Astrocyte (in vitro differentiated cells and primary cell): ENCODE measurements around the gene KRTAP5-11. TPM values are rescaled to one million over a fixed set of nuclear protein-coding genes. Genes with fewer than 3 reads are reported as not detected.

Experiments
- DNase-seq: peaks from one replicate; pipeline ENCODE4 v3.0.0-alpha.2; 2010; ENCODE audit warnings: low read depth
- FAIRE-seq: peaks from 2 replicates; lab custom pipeline; 2011; peaks lifted over from hg19 to GRCh38; lab: Jason Lieb, UNC
- H2AFZ ChIP-seq: 2 replicates; pipeline ENCODE4 v1.6.0; 2012; ENCODE audit warnings: low read depth, low read length, inconsistent platforms
- H3K27ac ChIP-seq: 2 replicates; pipeline ENCODE4 v1.5.1; 2011; ENCODE audit warnings: low read depth, low read length, inconsistent platforms
- H3K27me3 ChIP-seq: 2 replicates; pipeline ENCODE4 v1.6.0; 2011; ENCODE audit warnings: low read length, inconsistent platforms; ENCODE audit not compliant: insufficient read depth
- H3K36me3 ChIP-seq: 2 replicates; pipeline ENCODE4 v1.5.1; 2011; ENCODE audit warnings: low read length, inconsistent platforms; ENCODE audit not compliant: insufficient read depth
- H3K4me1 ChIP-seq: 2 replicates; pipeline ENCODE4 v1.5.1; 2011; ENCODE audit warnings: low read length, inconsistent platforms; ENCODE audit not compliant: insufficient read depth
- H3K4me2 ChIP-seq: 2 replicates; pipeline ENCODE4 v1.6.0; 2012; ENCODE audit warnings: low read length, inconsistent platforms
- H3K4me3 ChIP-seq: 2 replicates; pipeline ENCODE4 v1.5.1; 2011; ENCODE audit warnings: low read depth, mild to moderate bottlenecking, low read length, inconsistent platforms; ENCODE audit not compliant: insufficient read depth
- H3K79me2 ChIP-seq: 2 replicates; pipeline ENCODE4 v1.6.0; 2012; ENCODE audit warnings: mild to moderate bottlenecking, low read length, inconsistent platforms; ENCODE audit not compliant: insufficient read depth
- H3K9ac ChIP-seq: 2 replicates; pipeline ENCODE4 v1.6.0; 2012; ENCODE audit warnings: mild to moderate bottlenecking, low read length, inconsistent platforms
- H3K9me3 ChIP-seq: 2 replicates; pipeline ENCODE4 v1.5.1; 2012; ENCODE audit warnings: low read depth, mild to moderate bottlenecking, low read length, inconsistent platforms; ENCODE audit not compliant: insufficient read depth
- H4K20me1 ChIP-seq: 2 replicates; pipeline ENCODE4 v1.6.0; 2012; ENCODE audit warnings: low read length, inconsistent platforms; ENCODE audit not compliant: insufficient read depth
- H3K27ac Mint-ChIP-seq: one replicate; pipeline ENCODE4 v1.8.0; 2021; ENCODE audit warnings: mild to moderate bottlenecking, mixed read lengths; ENCODE audit not compliant: unreplicated experiment
- H3K27me3 Mint-ChIP-seq: one replicate; pipeline ENCODE4 v1.8.0; 2021; ENCODE audit warnings: low read depth, mixed read lengths; ENCODE audit not compliant: unreplicated experiment
- H3K36me3 Mint-ChIP-seq: one replicate; pipeline ENCODE4 v1.8.0; 2021; ENCODE audit warnings: low read depth, mixed read lengths; ENCODE audit not compliant: unreplicated experiment
- H3K4me1 Mint-ChIP-seq: one replicate; pipeline ENCODE4 v1.8.0; 2021; ENCODE audit warnings: low read depth, mixed read lengths; ENCODE audit not compliant: unreplicated experiment
- H3K4me3 Mint-ChIP-seq: one replicate; pipeline ENCODE4 v1.8.0; 2021; ENCODE audit warnings: mild to moderate bottlenecking, moderate library complexity, mixed read lengths; ENCODE audit not compliant: unreplicated experiment
- H3K9me3 Mint-ChIP-seq: one replicate; pipeline ENCODE4 v1.8.0; 2021; ENCODE audit warnings: mild to moderate bottlenecking, mixed read lengths; ENCODE audit not compliant: unreplicated experiment
- EZH2 ChIP-seq: IDR thresholded peaks from 2 replicates; pipeline ENCODE4 v1.6.1; 2012; ENCODE audit warnings: mild to moderate bottlenecking, low read length, inconsistent platforms; ENCODE audit not compliant: insufficient read depth
- total RNA-seq: library from RNA; stranded (reverse); gene quantifications from 2 replicates; pipeline ENCODE4 v1.2.1, GENCODE V29; 2021
- TF ChIP-seq, protein P1 (sequence below): IDR thresholded peaks from 2 replicates; pipeline ENCODE4 v1.5.1; 2011; ENCODE audit warnings: low read depth, mild to moderate bottlenecking, inconsistent platforms, low read length, moderate library complexity; ENCODE audit not compliant: insufficient read depth

KRTAP5-11 gene
- total RNA-seq, 1 donor from 2014 or later, result not detected

DNA sequence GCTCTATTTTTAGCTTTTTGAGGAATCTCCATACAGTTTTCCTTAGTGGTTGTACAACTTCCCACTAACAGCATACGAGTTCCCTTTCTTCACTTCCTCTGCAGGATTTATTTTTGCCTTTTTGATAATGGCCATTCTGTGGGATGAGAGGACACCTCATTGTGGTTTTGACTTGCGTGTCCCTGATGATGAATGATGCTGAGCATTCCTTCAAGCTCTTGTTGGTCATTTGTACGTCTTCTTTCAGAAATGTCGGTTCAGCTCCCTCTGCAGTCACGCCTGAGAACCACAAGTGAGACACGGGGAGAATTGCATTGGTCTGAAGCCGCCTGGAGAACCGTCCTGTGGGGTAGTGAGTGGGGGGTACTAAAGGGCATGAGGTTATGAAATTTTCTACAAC, 19.3 kb downstream of the KRTAP5-11 start:
- Histone ChIP-seq H2AFZ (no peak overlapping the region), H4K20me1 (no peaks in the 10 kb centered on the region), H3K9me3 (no peaks in the 10 kb centered on the region), H3K27me3 (peaks cover 2% of the 10 kb centered on the region), H3K79me2 (no peaks in the 10 kb centered on the region), H3K4me3 (no peak overlapping the region), H3K4me1 (no peaks in the 10 kb centered on the region), H3K36me3 (no peaks in the 10 kb centered on the region), H3K9ac (no peak overlapping the region), H3K4me2 (no peak overlapping the region), H3K27ac (no peak overlapping the region)
- Mint-ChIP-seq H3K9me3 (peaks cover 2% of the 10 kb centered on the region), H3K27me3 (peaks cover 51% of the 10 kb centered on the region), H3K4me1 (no peaks in the 10 kb centered on the region), H3K4me3 (no peak overlapping the region), H3K27ac (no peak overlapping the region), H3K36me3 (no peaks in the 10 kb centered on the region)
- FAIRE-seq (no peak), DNase-seq (peak; percentile 39)
- TF ChIP-seq, protein P1, sequence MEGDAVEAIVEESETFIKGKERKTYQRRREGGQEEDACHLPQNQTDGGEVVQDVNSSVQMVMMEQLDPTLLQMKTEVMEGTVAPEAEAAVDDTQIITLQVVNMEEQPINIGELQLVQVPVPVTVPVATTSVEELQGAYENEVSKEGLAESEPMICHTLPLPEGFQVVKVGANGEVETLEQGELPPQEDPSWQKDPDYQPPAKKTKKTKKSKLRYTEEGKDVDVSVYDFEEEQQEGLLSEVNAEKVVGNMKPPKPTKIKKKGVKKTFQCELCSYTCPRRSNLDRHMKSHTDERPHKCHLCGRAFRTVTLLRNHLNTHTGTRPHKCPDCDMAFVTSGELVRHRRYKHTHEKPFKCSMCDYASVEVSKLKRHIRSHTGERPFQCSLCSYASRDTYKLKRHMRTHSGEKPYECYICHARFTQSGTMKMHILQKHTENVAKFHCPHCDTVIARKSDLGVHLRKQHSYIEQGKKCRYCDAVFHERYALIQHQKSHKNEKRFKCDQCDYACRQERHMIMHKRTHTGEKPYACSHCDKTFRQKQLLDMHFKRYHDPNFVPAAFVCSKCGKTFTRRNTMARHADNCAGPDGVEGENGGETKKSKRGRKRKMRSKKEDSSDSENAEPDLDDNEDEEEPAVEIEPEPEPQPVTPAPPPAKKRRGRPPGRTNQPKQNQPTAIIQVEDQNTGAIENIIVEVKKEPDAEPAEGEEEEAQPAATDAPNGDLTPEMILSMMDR, result peak; percentile 4
- no peak for TF ChIP-seq EZH2

DNA sequence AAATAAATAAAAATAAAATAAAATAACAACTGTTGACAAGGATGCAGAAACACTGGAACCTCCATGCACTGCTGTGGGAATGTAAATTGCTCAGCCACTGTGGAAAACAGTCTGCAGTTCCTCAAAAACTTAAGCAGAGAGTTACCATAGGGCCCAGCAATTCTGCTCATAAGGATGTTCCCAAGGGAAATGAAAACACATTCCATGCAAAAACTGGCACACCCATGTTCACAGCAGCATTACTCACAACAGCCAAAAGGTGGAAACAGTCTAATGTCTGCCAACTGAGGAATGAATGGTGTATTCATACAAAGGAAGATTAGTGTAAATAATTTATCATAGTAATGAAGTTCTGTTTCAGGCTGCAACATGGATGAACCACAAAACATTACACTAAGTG, 20.6 kb downstream of the KRTAP5-11 start:
- DNase-seq (no peak), FAIRE-seq (no peak)
- Histone ChIP-seq H3K36me3 (no peaks in the 10 kb centered on the region), H4K20me1 (no peaks in the 10 kb centered on the region), H3K27me3 (peaks cover 5% of the 10 kb centered on the region), H3K4me2 (no peak overlapping the region), H2AFZ (no peak overlapping the region), H3K9me3 (no peaks in the 10 kb centered on the region), H3K4me3 (no peak overlapping the region), H3K27ac (no peak overlapping the region), H3K9ac (no peak overlapping the region), H3K79me2 (no peaks in the 10 kb centered on the region), H3K4me1 (no peaks in the 10 kb centered on the region)
- no peak overlapping the region for H3K27ac Mint-ChIP-seq
- H3K4me1 Mint-ChIP-seq, result no peaks in the 10 kb centered on the region
- H3K27me3 Mint-ChIP-seq, result peaks cover 39% of the 10 kb centered on the region
- H3K36me3 Mint-ChIP-seq, result no peaks in the 10 kb centered on the region
- no peak overlapping the region for H3K4me3 Mint-ChIP-seq
- no peak for TF ChIP-seq EZH2
- H3K9me3 Mint-ChIP-seq, result peaks cover 6% of the 10 kb centered on the region

DNA sequence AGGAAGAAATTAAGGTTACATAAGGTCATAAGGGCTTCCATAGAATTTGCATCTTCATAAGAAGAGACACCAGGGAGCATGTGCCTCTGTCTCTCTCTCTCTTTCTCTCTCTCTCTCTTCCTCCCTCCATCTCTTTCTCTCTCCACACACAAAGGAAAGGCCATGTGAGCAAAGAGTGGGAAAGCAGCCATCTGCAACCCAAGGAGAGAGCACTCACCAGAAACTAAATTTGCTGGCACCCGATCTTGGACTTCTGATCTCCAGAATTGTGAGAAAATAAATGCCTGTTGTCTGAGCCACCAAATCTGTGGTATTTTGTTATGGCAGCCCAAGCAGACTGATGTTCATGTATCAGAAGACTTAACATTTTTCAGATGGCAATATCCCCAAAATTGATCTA, 23.7 kb downstream of the KRTAP5-11 start:
- Histone ChIP-seq H3K9ac (no peak overlapping the region), H3K9me3 (no peaks in the 10 kb centered on the region), H3K27ac (no peak overlapping the region), H3K4me3 (no peak overlapping the region), H2AFZ (no peak overlapping the region), H3K79me2 (no peaks in the 10 kb centered on the region), H3K4me1 (no peaks in the 10 kb centered on the region), H3K27me3 (peaks cover 5% of the 10 kb centered on the region), H3K36me3 (no peaks in the 10 kb centered on the region), H3K4me2 (no peak overlapping the region), H4K20me1 (no peaks in the 10 kb centered on the region)
- Mint-ChIP-seq H3K4me1 (no peaks in the 10 kb centered on the region), H3K36me3 (no peaks in the 10 kb centered on the region), H3K27ac (no peak overlapping the region), H3K9me3 (peaks cover 6% of the 10 kb centered on the region), H3K27me3 (peaks cover 22% of the 10 kb centered on the region), H3K4me3 (no peak overlapping the region)
- TF ChIP-seq, protein P1, result no peak
- no peak for TF ChIP-seq EZH2
- FAIRE-seq, result no peak
- DNase-seq, result no peak
